GM18517 (cell line): ENCODE data around the gene DDIT3.
"Not testable (repeated sequence)": the region's sequence is repeated elsewhere in the genome, so short reads cannot be mapped to it uniquely, and the experiment has no call there.

Experiments used
- ATAC-seq: cut with Tn5 transposase; IDR thresholded peaks from one replicate; pipeline ENCODE4 v1.9.1; 2021; ENCODE audit warnings: mild to moderate bottlenecking, moderate library complexity; ENCODE audit not compliant: unreplicated experiment

DDIT3 gene

DNA sequence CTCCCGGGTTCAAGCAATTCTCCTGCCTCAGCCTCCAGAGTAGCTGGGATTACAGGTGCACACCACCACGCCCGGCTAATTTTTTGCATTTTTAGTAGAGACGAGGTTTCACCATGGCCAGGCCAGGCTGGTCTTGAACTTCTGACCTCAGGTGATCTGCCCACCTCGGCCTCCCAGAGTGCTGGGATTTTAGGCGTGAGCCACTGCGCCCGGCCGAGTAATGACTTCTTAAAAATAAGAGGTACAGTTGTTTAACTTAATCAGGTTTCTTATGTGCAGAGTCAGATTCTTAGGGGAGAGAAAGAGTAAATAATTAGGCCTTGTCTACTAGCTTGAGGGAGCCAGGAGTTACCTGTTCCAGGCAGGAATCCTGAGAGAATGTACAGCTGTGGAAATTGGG, 6.1 kb downstream of the DDIT3 start:
- ATAC-seq: not testable (repeated sequence)

DNA sequence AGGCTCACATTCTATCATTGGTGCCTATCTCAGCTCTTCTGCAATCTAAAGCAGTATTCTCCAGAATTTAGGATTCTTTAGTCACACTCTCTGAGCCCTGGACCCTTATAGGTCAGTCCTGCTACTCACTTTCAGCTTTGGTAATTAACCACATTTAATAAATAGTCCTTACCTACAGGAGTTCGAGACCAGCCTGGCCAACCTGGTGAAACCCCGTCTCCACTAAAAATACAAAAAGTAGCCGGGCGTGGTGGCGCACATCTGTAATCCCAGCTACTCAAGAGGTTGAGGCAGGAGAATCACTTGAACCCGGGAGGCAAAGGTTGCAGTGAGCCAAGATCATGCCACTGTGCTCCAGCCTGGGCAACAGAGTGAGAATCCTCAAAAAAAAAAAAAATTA, 6.6 kb downstream of the DDIT3 start:
- not testable (repeated sequence) for ATAC-seq

DNA sequence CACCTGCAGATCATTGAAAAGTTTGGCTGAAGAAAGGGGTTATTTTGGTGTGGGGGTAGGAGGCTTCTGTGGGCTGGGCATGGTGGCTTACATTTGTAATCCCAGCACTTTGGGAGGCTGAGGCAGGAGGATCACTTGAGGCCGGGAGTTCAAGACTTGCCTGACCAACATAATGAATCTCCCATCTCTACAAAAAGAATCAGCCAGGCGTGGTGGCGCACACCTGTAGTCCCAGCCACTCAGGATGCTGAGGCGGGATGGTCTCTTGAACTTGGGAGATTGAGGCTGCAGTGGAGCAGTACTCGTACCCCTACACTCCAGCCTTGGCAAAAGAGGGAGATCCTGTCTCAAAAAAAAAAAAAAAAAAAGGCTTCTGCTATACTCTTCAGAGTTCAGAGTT, 7.0 kb downstream of the DDIT3 start:
- no peak for ATAC-seq

DNA sequence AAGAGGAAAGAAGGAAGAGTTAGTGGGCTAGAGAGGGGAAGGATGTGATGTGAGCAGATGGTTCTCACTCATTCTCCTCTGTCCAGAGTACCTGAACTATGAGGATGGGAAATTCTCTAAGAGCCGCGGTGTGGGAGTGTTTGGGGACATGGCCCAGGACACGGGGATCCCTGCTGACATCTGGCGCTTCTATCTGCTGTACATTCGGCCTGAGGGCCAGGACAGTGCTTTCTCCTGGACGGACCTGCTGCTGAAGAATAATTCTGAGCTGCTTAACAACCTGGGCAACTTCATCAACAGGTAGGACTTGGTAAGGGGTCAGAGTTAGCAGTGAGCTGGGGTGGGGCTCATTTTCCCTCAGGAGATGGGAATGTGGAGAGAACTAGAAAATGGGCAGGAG, 7.6 kb downstream of the DDIT3 start:
- ATAC-seq: no peak

DNA sequence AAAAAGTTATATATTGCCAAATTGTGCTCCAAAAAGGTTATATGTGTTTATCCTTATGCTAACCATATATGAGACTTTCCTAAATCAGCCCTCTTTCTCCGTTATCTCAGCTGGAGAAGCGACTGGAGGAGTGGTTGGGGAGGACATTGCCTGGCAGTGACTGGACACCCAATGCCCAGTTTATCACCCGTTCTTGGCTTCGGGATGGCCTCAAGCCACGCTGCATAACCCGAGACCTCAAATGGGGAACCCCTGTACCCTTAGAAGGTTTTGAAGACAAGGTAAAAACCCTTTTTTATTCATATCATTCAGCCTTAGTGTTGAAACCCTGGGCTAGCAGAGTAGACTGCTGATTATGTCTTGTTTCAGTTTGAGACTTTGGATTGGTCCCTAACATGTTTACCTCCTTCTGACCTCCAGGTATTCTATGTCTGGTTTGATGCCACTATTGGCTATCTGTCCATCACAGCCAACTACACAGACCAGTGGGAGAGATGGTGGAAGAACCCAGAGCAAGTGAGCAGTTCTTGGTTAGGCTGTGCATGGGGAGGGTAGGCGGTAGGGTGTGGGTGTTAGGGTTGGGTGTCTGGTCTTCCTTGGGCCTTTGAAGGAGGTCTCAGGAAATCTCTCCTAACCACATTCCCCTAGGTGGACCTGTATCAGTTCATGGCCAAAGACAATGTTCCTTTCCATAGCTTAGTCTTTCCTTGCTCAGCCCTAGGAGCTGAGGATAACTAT, 8.6 kb downstream of the DDIT3 start:
- no peak for ATAC-seq

GRCh38 chr12:57511161-57511560, 9.2 kb downstream of the DDIT3 start:
- ATAC-seq: no peak

- not testable (repeated sequence) for ATAC-seq
These were observed 12.5 kb downstream of the DDIT3 start for GRCh38 chr12:57507796-57508195.

DNA sequence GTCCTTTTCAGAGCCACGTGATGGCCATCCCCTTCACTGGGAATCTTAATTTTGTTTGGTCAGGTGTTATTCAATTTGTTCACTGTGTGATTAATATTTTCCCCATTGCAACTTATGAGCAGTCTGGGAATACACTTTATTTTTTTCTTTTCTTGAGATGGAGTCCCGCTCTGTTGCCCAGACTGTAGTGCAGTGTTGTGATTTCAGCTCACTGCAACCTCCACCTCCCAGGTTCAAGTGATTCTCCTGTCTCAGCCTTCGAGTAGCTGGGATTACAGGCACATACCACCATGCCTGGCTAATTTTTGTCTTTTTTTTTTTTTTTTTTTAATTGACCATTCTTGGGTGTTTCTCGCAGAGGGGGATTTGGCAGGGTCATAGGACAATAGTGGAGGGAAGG, 13.8 kb downstream of the DDIT3 start:
- ATAC-seq: not testable (repeated sequence)

- not testable (repeated sequence) for ATAC-seq
These were observed 17.9 kb downstream of the DDIT3 start for GRCh38 chr12:57502311-57502969.

DNA sequence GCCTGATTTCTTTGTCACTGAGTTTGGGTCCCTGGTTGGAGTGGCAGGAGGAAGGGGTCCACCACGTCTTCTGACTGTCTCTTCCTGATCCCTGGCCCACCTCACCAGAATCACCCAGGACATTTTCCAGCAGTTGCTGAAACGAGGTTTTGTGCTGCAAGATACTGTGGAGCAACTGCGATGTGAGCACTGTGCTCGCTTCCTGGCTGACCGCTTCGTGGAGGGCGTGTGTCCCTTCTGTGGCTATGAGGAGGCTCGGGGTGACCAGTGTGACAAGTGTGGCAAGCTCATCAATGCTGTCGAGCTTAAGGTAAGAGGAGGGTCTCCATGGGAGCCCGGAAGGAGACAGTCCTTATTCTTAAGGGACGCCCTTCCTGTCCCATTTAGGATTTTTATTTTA, 20.1 kb downstream of the DDIT3 start:
- no peak for ATAC-seq

GRCh38 chr12:57498571-57498970, 21.7 kb downstream of the DDIT3 start:
- no peak for ATAC-seq

GRCh38 chr12:57498132-57498502, 22.2 kb downstream of the DDIT3 start:
- no peak for ATAC-seq

DNA sequence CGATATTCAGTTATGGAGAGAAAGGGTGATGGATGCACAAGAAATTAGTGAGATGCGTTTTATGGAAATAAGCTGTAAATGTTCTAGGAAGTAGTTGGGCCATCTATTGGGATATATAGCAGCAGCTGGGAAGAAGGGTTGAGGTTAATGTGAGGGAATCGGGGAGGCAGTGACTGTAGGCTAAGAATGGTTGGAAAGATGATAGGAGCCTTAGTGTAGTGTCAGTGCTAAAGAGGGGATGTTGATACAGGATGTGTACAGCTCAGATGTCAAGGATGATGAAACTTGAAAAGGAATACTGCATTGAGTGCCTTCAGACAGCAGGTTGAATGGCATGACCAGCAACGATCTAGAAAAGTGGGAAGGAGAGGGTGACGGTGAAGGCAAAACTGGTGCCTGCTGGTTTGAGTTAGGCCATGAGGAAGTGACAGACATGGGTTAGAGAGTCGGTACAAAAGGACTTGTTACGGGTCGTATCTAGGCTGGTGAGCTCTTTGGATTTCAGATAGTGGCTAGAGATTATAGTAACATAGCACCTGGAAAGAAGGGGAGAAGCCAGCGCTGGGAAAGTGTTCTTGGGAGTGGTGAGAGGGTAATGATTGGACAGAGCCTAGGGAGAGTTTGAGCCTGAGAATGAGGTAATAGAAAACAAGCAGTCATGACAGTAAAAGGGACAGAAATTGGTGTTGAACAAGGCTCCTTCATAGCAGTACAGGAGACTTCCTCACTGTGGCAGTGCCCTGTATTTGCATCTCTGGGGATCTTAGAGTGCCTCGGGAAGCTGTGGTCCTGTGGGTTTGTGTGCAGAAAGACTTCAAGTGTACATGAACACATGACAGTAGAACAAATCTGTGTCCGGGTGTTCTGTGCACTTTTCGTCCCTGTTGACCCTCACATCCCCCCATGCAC, 22.8 kb downstream of the DDIT3 start:
- no peak for ATAC-seq

GRCh38 chr12:57496822-57497221, 23.5 kb downstream of the DDIT3 start:
- no peak for ATAC-seq

DNA sequence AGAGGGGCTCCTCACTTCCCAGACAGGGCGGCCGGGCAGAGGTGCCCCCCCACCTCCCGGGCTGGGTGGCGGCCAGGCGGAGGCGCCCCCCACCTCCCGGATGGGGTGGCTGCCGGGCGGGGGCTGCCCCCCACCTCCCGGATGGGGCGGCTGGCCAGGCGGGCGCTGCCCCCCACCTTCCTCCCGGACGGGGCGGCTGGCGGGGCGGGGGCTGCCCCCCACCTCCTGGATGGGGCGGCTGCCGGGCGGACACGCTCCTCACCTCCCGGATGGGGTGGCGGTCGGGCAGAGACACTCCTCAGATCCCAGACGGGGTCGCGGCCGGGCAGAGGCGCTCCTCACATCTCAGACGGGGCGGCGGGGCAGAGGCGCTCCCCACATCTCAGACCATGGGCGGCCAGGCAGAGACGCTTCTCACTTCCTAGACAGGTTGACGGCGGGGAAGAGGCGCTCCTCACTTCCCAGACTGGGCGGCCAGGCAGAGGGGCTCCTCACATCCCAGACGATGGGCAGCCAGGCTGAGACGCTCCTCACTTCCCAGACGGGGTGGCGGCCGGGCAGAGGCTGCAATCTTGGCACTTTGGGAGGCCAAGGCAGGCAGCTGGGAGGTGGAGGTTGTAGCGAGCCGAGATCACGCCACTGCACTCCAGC, 25.1 kb downstream of the DDIT3 start:
- ATAC-seq: not testable (repeated sequence)

DNA sequence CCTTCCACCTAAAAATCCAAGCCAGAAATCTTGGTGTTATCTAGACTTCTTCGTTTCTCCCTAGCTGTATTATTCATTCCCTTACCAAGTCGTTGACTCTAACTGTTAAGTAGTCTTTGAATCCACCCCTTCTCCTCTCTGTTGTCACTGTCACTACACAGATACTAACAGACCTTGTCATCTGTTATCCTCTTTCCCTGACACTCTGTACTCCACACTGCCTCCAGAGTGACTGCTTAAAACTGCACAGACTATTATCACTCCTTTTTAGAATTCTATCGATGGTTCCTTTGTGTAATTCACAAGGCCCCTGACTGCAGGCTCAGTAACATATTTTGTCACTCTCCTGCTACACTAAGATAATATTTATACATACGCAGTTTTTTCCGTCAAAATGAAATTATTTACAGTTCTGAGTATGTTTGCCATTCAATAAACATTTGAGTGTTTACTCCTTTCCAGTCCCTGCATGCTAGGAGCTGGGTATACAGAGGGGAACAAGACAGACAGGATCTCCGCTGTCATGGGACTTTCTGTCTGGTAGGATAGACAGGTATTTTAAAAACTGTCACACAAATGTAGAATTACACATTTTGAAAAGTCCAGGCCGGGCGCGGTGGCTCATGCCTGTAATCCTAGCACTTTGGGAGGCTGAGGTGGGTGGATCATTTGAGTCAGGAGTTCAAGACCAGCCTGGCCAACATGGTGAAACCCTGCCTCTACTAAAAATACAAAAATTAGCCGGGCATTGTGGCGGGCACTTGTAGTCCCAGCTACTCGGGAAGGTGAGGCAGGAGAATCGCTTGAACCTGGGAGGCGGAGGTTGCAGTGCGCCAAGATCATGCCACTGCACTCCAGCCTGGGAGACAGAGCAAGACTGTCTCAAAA, 28.7 kb downstream of the DDIT3 start:
- no peak for ATAC-seq

GRCh38 chr12:57490126-57490525, 30.2 kb downstream of the DDIT3 start:
- ATAC-seq: no peak

DNA sequence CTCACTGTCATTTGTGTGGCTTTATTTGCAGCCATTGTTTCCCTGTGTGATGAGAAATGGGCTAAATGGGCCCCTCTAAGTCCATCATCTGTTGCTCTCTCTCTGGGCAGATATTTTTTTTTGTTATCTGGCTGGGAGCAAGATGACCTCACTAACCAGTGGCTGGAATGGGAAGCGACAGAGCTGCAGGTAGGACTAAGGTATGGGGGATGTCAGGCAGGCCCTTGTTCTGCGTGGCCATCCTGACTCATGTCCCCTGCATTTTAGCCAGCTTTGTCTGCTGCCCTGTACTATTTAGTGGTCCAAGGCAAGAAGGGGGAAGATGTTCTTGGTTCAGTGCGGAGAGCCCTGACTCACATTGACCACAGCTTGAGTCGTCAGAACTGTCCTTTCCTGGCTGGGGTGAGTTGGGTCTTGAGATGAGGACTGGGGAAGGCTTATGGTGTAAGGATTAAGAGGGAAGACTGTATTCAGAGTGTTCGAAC, 31.1 kb downstream of the DDIT3 start:
- no peak for ATAC-seq

GRCh38 chr12:57488402-57489156, 31.7 kb downstream of the DDIT3 start:
- no peak for ATAC-seq
